ENCODE measurements around the gene CCN2.

Gene CCN2, protein sequence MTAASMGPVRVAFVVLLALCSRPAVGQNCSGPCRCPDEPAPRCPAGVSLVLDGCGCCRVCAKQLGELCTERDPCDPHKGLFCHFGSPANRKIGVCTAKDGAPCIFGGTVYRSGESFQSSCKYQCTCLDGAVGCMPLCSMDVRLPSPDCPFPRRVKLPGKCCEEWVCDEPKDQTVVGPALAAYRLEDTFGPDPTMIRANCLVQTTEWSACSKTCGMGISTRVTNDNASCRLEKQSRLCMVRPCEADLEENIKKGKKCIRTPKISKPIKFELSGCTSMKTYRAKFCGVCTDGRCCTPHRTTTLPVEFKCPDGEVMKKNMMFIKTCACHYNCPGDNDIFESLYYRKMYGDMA

GRCh38 chr6:131950767-131951575 is at the start of gene CCN2:
Gene CCN2 (minus strand): TSS chr6:131951372. CDS start chr6:131951172, 200 bp downstream.
- DNase-seq = peak in 35 of 56 donors; percentile 4 to 70 (median 17)

GRCh38 chr6:132000296-132000695 is 49.1 kb upstream of the CCN2 start:
- no peak for DNase-seq

- DNase-seq = no peak
These were observed 48.5 kb upstream of the CCN2 start for GRCh38 chr6:131999545-132000146.

DNA sequence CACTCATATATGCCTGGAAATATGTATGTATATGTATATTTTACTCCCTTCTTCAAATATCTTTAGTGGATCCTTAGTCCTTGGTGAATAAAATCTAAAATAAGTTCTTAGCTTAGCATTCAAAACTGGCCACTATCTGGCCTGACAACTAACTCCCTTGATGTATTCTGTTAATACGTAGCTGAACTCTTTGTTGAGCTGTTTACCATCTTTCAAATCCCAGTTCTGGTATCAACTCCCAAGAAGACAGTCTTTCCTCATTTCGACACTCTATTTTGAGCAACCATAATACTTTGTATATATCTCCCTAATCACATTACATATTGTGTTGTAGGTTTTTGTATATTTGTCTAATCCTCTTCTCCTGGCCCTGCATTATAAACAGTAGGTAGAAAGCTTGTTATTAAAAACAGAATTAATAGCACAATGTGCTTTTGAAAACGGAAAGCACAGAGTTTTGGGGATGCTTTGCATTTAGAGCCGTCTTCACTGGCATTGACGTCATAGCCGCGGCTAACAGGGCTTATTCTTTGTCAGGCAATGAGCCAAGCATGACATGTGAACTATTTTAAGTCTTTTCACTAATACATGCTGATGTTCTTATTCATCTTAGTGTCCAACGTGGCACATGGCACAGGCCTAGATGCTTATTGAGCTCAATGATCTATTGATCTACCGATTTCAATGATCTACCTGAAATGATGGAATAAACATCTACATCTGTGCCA is 47.2 kb upstream of the CCN2 start:
- no peak for DNase-seq

- DNase-seq = no peak
These were observed 46.4 kb upstream of the CCN2 start for GRCh38 chr6:131997429-131998153.

DNA sequence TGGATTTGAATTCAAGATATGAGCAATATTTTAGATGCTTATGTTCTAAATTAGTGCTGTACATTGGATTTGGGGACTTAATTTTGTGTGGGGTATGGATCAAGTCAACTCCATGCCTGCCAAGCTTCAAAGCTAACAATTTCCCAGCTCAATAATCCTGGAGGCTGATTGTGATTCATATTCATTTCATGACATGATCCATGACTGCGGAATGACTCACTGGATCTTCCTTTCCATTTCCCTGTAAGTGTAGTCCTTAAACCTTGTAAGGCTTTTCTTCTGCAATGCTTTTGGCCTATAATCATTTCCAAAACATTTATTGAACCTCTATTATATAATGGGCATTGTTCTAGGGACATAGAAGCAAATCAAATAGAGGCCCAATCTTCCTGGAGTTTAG is 44.7 kb upstream of the CCN2 start:
- peak in 3 of 56 donors; percentile 17 to 26 (median 24) for DNase-seq

- no peak for DNase-seq
These were observed 41.4 kb upstream of the CCN2 start for GRCh38 chr6:131992557-131992956.

DNA sequence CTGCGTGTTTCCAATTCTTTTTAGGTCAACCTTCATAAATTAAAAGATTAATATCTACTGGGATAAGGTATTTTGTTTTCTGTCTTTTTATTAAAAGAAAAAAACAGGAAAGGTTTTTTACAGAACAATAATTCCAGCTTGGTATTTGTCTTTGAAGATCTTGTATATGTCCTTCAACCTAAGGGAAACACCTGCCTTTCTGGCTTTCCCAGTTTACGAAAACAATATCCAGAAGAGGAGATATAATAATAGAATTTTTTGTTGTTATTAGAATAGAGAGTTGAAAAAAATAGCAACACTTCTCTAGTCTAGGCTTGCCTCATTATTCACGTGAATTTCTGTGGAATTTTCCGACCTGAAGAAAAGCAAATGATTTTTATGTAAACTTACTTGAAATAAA is 37.9 kb upstream of the CCN2 start:
- no peak for DNase-seq

GRCh38 chr6:131982740-131983259 is 31.6 kb upstream of the CCN2 start:
- DNase-seq = no peak

DNA sequence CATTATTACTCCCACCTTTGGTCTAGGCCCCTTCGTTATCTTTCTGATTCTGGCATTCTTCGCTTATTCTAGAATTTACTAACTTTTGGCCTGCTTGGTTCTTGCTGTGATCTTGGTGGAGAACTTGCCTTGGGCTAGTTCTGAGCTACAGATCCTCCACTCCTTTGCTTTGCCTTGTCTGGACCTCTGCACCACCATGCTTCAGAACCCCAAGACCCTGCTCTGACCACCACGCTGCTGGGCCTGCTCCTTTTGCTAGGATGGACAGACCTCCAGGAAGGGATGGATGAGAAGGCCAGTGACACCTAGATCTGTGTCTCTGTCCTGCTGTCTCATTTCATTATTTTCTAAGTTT is 30.4 kb upstream of the CCN2 start:
- no peak for DNase-seq

- DNase-seq = no peak
These were observed 29.8 kb upstream of the CCN2 start for GRCh38 chr6:131980791-131981623.

GRCh38 chr6:131980338-131980790 is 29.2 kb upstream of the CCN2 start:
- no peak for DNase-seq

DNA sequence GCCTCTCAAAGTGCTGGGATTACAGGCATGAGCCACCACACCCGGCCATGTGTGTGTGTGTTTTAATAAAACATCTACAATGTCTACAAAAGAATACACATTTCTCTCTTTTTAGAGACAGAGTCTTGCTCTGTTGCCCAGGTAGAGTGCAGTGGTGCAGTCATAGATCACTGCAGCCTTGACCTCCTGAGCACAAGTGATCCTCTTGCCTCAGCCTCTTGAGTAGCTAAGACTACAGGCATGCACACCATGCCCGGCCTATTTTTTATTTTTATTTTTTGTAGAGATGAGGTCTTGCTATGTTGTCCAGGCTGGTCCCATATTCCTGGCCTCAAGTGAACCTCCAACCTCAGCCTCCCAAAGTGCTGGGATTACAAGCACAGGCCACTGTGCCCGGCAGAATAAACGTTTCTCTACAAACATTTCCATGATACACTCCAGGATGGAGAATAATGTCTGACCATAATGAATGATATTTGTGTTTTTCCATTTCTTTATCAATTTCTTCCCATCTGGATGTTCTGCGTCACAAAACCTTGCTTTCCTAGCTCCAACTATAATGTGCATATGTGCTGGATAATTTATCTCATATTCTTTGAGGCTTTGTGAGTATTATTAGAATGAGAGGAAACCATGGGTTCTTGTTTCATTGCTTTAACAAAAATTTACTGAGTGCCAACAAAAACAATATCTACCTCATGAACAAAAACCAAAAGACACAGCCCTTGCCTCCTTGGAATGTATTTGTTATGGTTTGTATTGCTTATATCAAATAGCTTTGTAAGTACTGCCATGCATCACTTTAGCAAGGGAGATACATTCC is 28.6 kb upstream of the CCN2 start:
- DNase-seq = no peak

DNA sequence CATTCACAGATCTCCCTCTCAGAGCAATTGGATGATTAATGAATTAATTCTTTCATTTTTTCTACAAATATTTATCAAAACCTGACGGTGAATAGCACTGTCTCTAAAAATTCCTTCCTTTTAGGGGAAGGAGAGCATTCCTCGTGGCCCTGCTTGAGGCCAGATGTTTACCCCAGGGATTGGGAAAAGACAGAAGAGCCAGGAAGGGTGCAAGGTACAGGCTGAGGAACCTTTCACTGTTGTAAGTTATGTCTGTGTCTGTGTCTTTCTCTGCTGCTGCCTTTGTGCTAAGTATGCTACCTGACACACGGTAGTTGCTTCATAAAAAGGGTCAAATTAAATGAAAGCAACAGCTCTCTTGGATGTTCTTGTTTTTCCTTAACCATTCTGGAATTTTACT is 27.4 kb upstream of the CCN2 start:
- no peak for DNase-seq

GRCh38 chr6:131976545-131977061 is 25.4 kb upstream of the CCN2 start:
- no peak for DNase-seq

GRCh38 chr6:131972741-131973140 is 21.6 kb upstream of the CCN2 start:
- DNase-seq = no peak

- DNase-seq = no peak
These were observed 19.1 kb upstream of the CCN2 start for GRCh38 chr6:131970076-131970859.

DNA sequence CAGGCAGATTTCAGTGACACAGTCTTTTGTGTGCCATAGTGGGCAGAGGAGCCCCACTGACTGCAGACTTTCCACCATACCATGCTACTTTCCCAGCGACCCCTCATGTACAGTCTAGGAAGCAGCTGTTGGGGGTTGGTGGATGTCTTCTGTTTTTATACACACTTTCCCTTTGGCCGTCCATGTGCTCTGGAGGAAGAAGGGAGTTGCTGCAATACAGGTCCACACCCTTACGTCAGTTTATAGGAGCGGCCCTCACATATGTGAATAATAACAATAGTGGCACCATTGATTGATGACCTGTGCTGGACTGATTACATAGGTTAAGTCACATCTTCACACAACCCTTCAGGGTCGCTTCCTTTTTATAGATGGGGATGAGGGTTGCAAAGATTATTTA is 17.5 kb upstream of the CCN2 start:
- no peak for DNase-seq
